ENCODE results near the gene ARHGAP20. TPM values are rescaled to one million over a fixed set of nuclear protein-coding genes. Genes with fewer than 3 reads are reported as not detected.

ARHGAP20 gene
- total and polyA plus RNA-seq, 2 experiments from 2014 or later, result 0.31 TPM; not detected in 1

DNA sequence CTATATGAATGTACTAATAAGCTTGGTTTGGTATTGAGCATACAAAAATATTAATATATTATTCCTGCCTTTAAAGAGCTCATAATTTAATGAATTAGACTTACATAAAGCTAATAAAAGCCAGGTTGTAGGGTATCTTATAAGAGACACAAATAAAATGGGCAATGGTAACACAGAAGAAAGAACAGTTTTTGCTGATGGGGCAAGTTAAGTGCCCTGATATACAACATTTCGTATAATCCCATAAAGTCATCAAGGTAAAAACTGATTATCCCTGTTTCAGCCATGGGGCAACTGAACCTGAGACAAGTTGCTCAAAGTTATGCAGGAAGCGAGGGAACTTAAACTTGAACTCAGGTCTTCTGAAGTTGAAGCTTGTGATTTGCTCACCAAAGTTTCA is 48.9 kb upstream of the ARHGAP20 start:
- no peaks in the 10 kb centered on the region for H3K27me3 Mint-ChIP-seq (ENCODE audit: insufficient read depth, low read depth, poor library complexity)
- H3K4me1 Mint-ChIP-seq, result peaks cover 16% of the 10 kb centered on the region
- no peak for ATAC-seq

More for the DNA sequence above, 48.9 kb upstream of the ARHGAP20 start:
- no peak overlapping the region for H3K27ac ChIP-seq (ENCODE audit: low read depth)
- Mint-ChIP-seq H3K36me3 (ENCODE audit: low read depth) (no peaks in the 10 kb centered on the region), H3K9me3 (no peaks in the 10 kb centered on the region), H3K4me3 (no peak overlapping the region), H3K27ac (no peak overlapping the region)
- no peak overlapping the region for H3K4me3 ChIP-seq
- no peaks in the 10 kb centered on the region for H3F3A ChIP-seq (replicated peaks; ENCODE audit: low read depth)
- no peaks in the 10 kb centered on the region for H3K9me2 ChIP-seq (ENCODE audit: insufficient read depth)
- no peaks in the 10 kb centered on the region for H3K79me2 ChIP-seq (replicated peaks; ENCODE audit: insufficient read depth)
- H3K27me3 ChIP-seq (ENCODE audit: insufficient read depth), result no peaks in the 10 kb centered on the region
- no peak overlapping the region for H2AFZ ChIP-seq
- H3K4me2 ChIP-seq, result no peak overlapping the region
- peaks cover 13% of the 10 kb centered on the region for H3K4me1 ChIP-seq (ENCODE audit: insufficient read depth)
- no peaks in the 10 kb centered on the region for H4K20me1 ChIP-seq (replicated peaks; ENCODE audit: insufficient read depth)
- no peaks in the 10 kb centered on the region for H3K36me3 ChIP-seq (ENCODE audit: insufficient read depth)
- TF ChIP-seq JUNB (IDR thresholded peaks at IDR 0.05; ENCODE audit: unreplicated experiment) (no peak), EZH2 (IDR thresholded peaks at IDR 0.05; ENCODE audit: low read depth, unreplicated experiment) (no peak), CREB1 (CRISPR knock-in tag; IDR thresholded peaks at IDR 0.05; ENCODE audit: low read depth) (no peak), EZH2phosphoT487 (IDR thresholded peaks at IDR 0.05; ENCODE audit: unreplicated experiment) (no peak), ZNF331 (CRISPR knock-in tag; IDR thresholded peaks at IDR 0.05; ENCODE audit: low read depth) (no peak)
- TF ChIP-seq, protein P1, sequence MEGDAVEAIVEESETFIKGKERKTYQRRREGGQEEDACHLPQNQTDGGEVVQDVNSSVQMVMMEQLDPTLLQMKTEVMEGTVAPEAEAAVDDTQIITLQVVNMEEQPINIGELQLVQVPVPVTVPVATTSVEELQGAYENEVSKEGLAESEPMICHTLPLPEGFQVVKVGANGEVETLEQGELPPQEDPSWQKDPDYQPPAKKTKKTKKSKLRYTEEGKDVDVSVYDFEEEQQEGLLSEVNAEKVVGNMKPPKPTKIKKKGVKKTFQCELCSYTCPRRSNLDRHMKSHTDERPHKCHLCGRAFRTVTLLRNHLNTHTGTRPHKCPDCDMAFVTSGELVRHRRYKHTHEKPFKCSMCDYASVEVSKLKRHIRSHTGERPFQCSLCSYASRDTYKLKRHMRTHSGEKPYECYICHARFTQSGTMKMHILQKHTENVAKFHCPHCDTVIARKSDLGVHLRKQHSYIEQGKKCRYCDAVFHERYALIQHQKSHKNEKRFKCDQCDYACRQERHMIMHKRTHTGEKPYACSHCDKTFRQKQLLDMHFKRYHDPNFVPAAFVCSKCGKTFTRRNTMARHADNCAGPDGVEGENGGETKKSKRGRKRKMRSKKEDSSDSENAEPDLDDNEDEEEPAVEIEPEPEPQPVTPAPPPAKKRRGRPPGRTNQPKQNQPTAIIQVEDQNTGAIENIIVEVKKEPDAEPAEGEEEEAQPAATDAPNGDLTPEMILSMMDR (conservative IDR thresholded peaks at IDR 0.05; ENCODE audit: low read depth in 2 of 2), result no peak
- TF ChIP-seq, protein P2, sequence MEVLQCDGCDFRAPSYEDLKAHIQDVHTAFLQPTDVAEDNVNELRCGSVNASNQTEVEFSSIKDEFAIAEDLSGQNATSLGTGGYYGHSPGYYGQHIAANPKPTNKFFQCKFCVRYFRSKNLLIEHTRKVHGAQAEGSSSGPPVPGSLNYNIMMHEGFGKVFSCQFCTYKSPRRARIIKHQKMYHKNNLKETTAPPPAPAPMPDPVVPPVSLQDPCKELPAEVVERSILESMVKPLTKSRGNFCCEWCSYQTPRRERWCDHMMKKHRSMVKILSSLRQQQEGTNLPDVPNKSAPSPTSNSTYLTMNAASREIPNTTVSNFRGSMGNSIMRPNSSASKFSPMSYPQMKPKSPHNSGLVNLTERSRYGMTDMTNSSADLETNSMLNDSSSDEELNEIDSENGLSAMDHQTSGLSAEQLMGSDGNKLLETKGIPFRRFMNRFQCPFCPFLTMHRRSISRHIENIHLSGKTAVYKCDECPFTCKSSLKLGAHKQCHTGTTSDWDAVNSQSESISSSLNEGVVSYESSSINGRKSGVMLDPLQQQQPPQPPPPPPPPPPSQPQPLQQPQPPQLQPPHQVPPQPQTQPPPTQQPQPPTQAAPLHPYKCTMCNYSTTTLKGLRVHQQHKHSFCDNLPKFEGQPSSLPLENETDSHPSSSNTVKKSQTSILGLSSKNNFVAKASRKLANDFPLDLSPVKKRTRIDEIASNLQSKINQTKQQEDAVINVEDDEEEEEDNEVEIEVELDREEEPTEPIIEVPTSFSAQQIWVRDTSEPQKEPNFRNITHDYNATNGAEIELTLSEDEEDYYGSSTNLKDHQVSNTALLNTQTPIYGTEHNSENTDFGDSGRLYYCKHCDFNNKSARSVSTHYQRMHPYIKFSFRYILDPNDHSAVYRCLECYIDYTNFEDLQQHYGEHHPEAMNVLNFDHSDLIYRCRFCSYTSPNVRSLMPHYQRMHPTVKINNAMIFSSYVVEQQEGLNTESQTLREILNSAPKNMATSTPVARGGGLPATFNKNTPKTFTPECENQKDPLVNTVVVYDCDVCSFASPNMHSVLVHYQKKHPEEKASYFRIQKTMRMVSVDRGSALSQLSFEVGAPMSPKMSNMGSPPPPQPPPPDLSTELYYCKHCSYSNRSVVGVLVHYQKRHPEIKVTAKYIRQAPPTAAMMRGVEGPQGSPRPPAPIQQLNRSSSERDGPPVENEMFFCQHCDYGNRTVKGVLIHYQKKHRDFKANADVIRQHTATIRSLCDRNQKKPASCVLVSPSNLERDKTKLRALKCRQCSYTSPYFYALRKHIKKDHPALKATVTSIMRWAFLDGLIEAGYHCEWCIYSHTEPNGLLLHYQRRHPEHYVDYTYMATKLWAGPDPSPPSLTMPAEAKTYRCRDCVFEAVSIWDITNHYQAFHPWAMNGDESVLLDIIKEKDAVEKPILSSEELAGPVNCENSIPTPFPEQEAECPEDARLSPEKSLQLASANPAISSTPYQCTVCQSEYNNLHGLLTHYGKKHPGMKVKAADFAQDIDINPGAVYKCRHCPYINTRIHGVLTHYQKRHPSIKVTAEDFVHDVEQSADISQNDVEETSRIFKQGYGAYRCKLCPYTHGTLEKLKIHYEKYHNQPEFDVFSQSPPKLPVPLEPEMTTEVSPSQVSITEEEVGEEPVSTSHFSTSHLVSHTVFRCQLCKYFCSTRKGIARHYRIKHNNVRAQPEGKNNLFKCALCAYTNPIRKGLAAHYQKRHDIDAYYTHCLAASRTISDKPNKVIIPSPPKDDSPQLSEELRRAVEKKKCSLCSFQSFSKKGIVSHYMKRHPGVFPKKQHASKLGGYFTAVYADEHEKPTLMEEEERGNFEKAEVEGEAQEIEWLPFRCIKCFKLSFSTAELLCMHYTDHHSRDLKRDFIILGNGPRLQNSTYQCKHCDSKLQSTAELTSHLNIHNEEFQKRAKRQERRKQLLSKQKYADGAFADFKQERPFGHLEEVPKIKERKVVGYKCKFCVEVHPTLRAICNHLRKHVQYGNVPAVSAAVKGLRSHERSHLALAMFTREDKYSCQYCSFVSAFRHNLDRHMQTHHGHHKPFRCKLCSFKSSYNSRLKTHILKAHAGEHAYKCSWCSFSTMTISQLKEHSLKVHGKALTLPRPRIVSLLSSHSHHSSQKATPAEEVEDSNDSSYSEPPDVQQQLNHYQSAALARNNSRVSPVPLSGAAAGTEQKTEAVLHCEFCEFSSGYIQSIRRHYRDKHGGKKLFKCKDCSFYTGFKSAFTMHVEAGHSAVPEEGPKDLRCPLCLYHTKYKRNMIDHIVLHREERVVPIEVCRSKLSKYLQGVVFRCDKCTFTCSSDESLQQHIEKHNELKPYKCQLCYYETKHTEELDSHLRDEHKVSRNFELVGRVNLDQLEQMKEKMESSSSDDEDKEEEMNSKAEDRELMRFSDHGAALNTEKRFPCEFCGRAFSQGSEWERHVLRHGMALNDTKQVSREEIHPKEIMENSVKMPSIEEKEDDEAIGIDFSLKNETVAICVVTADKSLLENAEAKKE (CRISPR knock-in tag; IDR thresholded peaks at IDR 0.05), result no peak
- no peak for DNase-seq (ENCODE audit: low spot score)

All from GM23338 (cell line).